H9 (cell line): Measurements from ENCODE around the gene C11orf91. TPM values are rescaled to one million over a fixed set of nuclear protein-coding genes. Genes with fewer than 3 reads are reported as not detected.

Experiments used
- DNase-seq: peaks from one replicate; pipeline ENCODE4 v3.0.0-alpha.2; 2017
- H2AFZ ChIP-seq: one replicate; pipeline ENCODE4 v1.6.1; 2013; ENCODE audit warnings: mild to moderate bottlenecking, low read length, control low read depth, moderate library complexity
- H2AK5ac ChIP-seq: 2 replicates; pipeline ENCODE4 v1.6.1; 2013; ENCODE audit warnings: low read length, control low read depth, mixed read lengths; ENCODE audit not compliant: insufficient read length
- H2BK120ac ChIP-seq: one replicate; pipeline ENCODE4 v1.6.1; 2013; ENCODE audit warnings: low read depth, mild to moderate bottlenecking, low read length, control low read depth, inconsistent platforms; ENCODE audit not compliant: poor library complexity, severe bottlenecking
- H2BK12ac ChIP-seq: 2 replicates; pipeline ENCODE4 v1.6.1; 2013; ENCODE audit warnings: low read length, control low read depth, mixed read lengths, low read depth; ENCODE audit not compliant: insufficient read length
- H2BK15ac ChIP-seq: 2 replicates; pipeline ENCODE4 v1.6.1; 2013; ENCODE audit warnings: low read depth, low read length, control low read depth
- H2BK20ac ChIP-seq: one replicate; pipeline ENCODE4 v1.6.1; 2013; ENCODE audit warnings: low read depth, mild to moderate bottlenecking, low read length, control low read depth, inconsistent platforms; ENCODE audit not compliant: poor library complexity, severe bottlenecking
- H2BK5ac ChIP-seq: 2 replicates; pipeline ENCODE4 v1.6.1; 2013; ENCODE audit warnings: low read length, control low read depth, mixed read lengths; ENCODE audit not compliant: insufficient read length
- H3K14ac ChIP-seq: 2 replicates; pipeline ENCODE4 v1.6.1; 2013; ENCODE audit warnings: low read length, control low read depth; ENCODE audit not compliant: insufficient read depth
- H3K18ac ChIP-seq: 2 replicates; pipeline ENCODE4 v1.6.1; 2013; ENCODE audit warnings: low read depth, mild to moderate bottlenecking, mixed read lengths, low read length, control low read depth; ENCODE audit not compliant: insufficient read length
- H3K23ac ChIP-seq: 2 replicates; pipeline ENCODE4 v1.6.1; 2013; ENCODE audit warnings: low read length, control low read depth, mixed read lengths, low read depth; ENCODE audit not compliant: insufficient read length
- H3K23me2 ChIP-seq: 2 replicates; pipeline ENCODE4 v1.6.1; 2013; ENCODE audit warnings: low read depth, mild to moderate bottlenecking, mixed read lengths, low read length, control low read depth; ENCODE audit not compliant: insufficient read length, poor library complexity, severe bottlenecking
- H3K27ac ChIP-seq: 2 replicates; pipeline ENCODE4 v1.5.1; 2013; ENCODE audit warnings: low read length, control low read depth, mixed read lengths, low read depth; ENCODE audit not compliant: insufficient read length
- H3K27me3 ChIP-seq: 2 replicates; pipeline ENCODE4 v1.6.1; 2013; ENCODE audit warnings: low read length, control low read depth, inconsistent platforms; ENCODE audit not compliant: insufficient read depth
- H3K4ac ChIP-seq: 2 replicates; pipeline ENCODE4 v1.6.1; 2013; ENCODE audit warnings: low read depth, mild to moderate bottlenecking, control low read depth, inconsistent platforms, low read length, moderate library complexity
- H3K4me1 ChIP-seq: 2 replicates; pipeline ENCODE4 v1.6.1; 2013; ENCODE audit warnings: low read length, control low read depth, inconsistent platforms; ENCODE audit not compliant: insufficient read depth
- H3K4me2 ChIP-seq: 2 replicates; pipeline ENCODE4 v1.6.1; 2013; ENCODE audit warnings: low read length, control low read depth, mixed read lengths; ENCODE audit not compliant: insufficient read length, insufficient read depth
- H3K56ac ChIP-seq: 2 replicates; pipeline ENCODE4 v1.6.1; 2013; ENCODE audit warnings: low read depth, mild to moderate bottlenecking, mixed read lengths, low read length, control low read depth; ENCODE audit not compliant: insufficient read length
- H3K79me1 ChIP-seq: 2 replicates; pipeline ENCODE4 v1.6.1; 2013; ENCODE audit warnings: low read depth, mild to moderate bottlenecking, moderate library complexity, low read length, control low read depth, inconsistent platforms; ENCODE audit not compliant: insufficient read depth, poor library complexity, severe bottlenecking
- H3K79me2 ChIP-seq: 2 replicates; pipeline ENCODE4 v1.6.1; 2013; ENCODE audit warnings: low read length, control low read depth, inconsistent platforms; ENCODE audit not compliant: insufficient read depth
- H3K9ac ChIP-seq: 2 replicates; pipeline ENCODE4 v1.6.1; 2013; ENCODE audit warnings: low read length, control low read depth, mixed read lengths; ENCODE audit not compliant: insufficient read length; ENCODE audit errors: extremely low read depth
- H3K9me3 ChIP-seq: one replicate; pipeline ENCODE4 v1.6.1; 2013; ENCODE audit warnings: low read depth, low read length, inconsistent platforms; ENCODE audit not compliant: control insufficient read depth
- H3T11ph ChIP-seq: one replicate; pipeline ENCODE4 v1.6.1; 2013; ENCODE audit warnings: mild to moderate bottlenecking, low read length, control low read depth, inconsistent platforms
- H4K20me1 ChIP-seq: one replicate; pipeline ENCODE4 v1.6.1; 2013; ENCODE audit not compliant: control insufficient read depth, insufficient read length, insufficient read depth
- H4K5ac ChIP-seq: 2 replicates; pipeline ENCODE4 v1.6.1; 2013; ENCODE audit warnings: low read depth, mild to moderate bottlenecking, mixed read lengths, low read length, control low read depth; ENCODE audit not compliant: insufficient read length
- H4K8ac ChIP-seq: replicated peaks from 2 replicates; pipeline ENCODE4 v1.6.1; 2013; ENCODE audit warnings: low read length, control low read depth, mixed read lengths, low read depth; ENCODE audit not compliant: insufficient read length
- H4K91ac ChIP-seq: 2 replicates; pipeline ENCODE4 v1.6.1; 2013; ENCODE audit warnings: low read depth, mild to moderate bottlenecking, moderate library complexity, mixed read lengths, low read length, control low read depth; ENCODE audit not compliant: insufficient read length
- H3K27ac Mint-ChIP-seq, 3 experiments: 2 replicates in 2 of 3; 3 replicates in 1 of 3; pipeline ENCODE4 v1.8.0; 2020 to 2021; ENCODE audit warnings: mixed read lengths in 3 of 3, mild to moderate bottlenecking in 1 of 3, moderate library complexity in 1 of 3
- H3K27me3 Mint-ChIP-seq: 2 replicates; pipeline ENCODE4 v1.8.0; 2021; ENCODE audit warnings: low read depth, mild to moderate bottlenecking, moderate library complexity, mixed read lengths
- H3K36me3 Mint-ChIP-seq, 3 experiments: 2 replicates in 2 of 3; 3 replicates in 1 of 3; pipeline ENCODE4 v1.8.0; 2020 to 2021; ENCODE audit warnings: low read depth in 3 of 3, mixed read lengths in 3 of 3; ENCODE audit not compliant: insufficient read depth in 1 of 3
- H3K4me1 Mint-ChIP-seq, 2 experiments: 2 replicates each; pipeline ENCODE4 v1.8.0; 2020; ENCODE audit warnings: mixed read lengths in 2 of 2
- H3K4me3 Mint-ChIP-seq, 2 experiments: 2 replicates in 1 of 2; 3 replicates in 1 of 2; pipeline ENCODE4 v1.8.0; 2020 to 2021; ENCODE audit warnings: mild to moderate bottlenecking in 2 of 2, mixed read lengths in 2 of 2, moderate library complexity in 1 of 2
- H3K9me3 Mint-ChIP-seq, 2 experiments: 2 replicates in 1 of 2; 3 replicates in 1 of 2; pipeline ENCODE4 v1.8.0; 2020; ENCODE audit warnings: mild to moderate bottlenecking in 2 of 2, mixed read lengths in 2 of 2, moderate library complexity in 1 of 2
- WGBS: extraction: QIAGEN DNeasy Blood & Tissue Kit; methylation state at CpG from one replicate; pipeline ENCODE4 v1.1.7; 2013; ENCODE audit warnings: missing lambda C conversion rate, low lambda C conversion rate, mixed read lengths; ENCODE audit not compliant: insufficient read length; ENCODE audit errors: extremely low coverage; 5-methylcytosine and 5-hydroxymethylcytosine counted together
- total RNA-seq: library from RNA; stranded (reverse); gene quantifications from 2 replicates; pipeline ENCODE4 v1.2.1, GENCODE V29; 2021
- TF ChIP-seq, protein P1 (sequence below): fragments of 200-600 bp; sonication (generic); conservative IDR thresholded peaks from 3 replicates; pipeline ENCODE4 v1.8.0; 2021; ENCODE audit warnings: antibody characterized with exemption, mild to moderate bottlenecking

C11orf91 gene
- total RNA-seq, 1 experiment from 2014 or later = not detected

DNA sequence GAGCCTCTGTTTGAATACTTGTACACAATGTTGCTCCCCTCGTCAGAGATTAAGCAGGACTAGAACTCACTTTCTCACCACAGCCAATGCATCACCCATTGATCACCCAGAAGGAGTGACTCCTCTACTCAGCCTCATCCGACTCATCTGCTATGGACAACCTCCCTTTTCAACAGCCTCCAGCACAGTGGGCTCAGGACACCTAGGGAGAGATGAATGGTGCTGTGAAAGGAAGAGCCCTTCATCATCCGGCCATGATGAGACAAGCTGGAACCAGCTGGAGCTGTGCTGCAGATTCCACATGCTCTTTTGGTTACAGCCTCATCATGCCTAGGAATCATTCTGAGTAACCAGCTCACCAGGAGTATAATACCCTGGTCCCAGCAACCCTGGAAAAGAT is 15.5 kb downstream of the C11orf91 start:
- no peaks in the 10 kb centered on the region for H3K27me3 ChIP-seq
- H3T11ph ChIP-seq = no peak overlapping the region
- H3K4ac ChIP-seq = no peak overlapping the region
- H4K20me1 ChIP-seq = no peaks in the 10 kb centered on the region
- no peak overlapping the region for H3K9ac ChIP-seq
- no peak overlapping the region for H2BK20ac ChIP-seq
- H3K23me2 ChIP-seq = no peaks in the 10 kb centered on the region
- H2AFZ ChIP-seq = no peak overlapping the region
- Mint-ChIP-seq H3K4me1 (peaks cover 30 to 31% of the 10 kb centered on the region in 2 experiments), H3K27me3 (no peaks in the 10 kb centered on the region), H3K36me3 (no peaks in the 10 kb centered on the region), H3K27ac (no peak overlapping the region; a peak in 2 of 7 replicates), H3K9me3 (no peaks in the 10 kb centered on the region), H3K4me3 (no peak overlapping the region)
- H4K8ac ChIP-seq = no peak overlapping the region
- H2BK120ac ChIP-seq = no peak overlapping the region
- no peak overlapping the region for H3K56ac ChIP-seq
- H2AK5ac ChIP-seq = no peak overlapping the region
- peaks cover 12% of the 10 kb centered on the region; the same call in 1 of the 2 replicates for H3K4me1 ChIP-seq
- no peak overlapping the region for H2BK12ac ChIP-seq
- no peak overlapping the region for H4K91ac ChIP-seq
- TF ChIP-seq, protein P1, sequence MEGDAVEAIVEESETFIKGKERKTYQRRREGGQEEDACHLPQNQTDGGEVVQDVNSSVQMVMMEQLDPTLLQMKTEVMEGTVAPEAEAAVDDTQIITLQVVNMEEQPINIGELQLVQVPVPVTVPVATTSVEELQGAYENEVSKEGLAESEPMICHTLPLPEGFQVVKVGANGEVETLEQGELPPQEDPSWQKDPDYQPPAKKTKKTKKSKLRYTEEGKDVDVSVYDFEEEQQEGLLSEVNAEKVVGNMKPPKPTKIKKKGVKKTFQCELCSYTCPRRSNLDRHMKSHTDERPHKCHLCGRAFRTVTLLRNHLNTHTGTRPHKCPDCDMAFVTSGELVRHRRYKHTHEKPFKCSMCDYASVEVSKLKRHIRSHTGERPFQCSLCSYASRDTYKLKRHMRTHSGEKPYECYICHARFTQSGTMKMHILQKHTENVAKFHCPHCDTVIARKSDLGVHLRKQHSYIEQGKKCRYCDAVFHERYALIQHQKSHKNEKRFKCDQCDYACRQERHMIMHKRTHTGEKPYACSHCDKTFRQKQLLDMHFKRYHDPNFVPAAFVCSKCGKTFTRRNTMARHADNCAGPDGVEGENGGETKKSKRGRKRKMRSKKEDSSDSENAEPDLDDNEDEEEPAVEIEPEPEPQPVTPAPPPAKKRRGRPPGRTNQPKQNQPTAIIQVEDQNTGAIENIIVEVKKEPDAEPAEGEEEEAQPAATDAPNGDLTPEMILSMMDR = no peak
- no peak overlapping the region for H3K23ac ChIP-seq
- H3K27ac ChIP-seq = no peak overlapping the region
- no peak overlapping the region for H3K4me2 ChIP-seq
- no CpG with 5 or more reads among the region's 3 CpGs for WGBS
- no peaks in the 10 kb centered on the region for H3K79me1 ChIP-seq
- no peak overlapping the region for H2BK15ac ChIP-seq
- no peak overlapping the region for H3K14ac ChIP-seq
- no peak overlapping the region for H2BK5ac ChIP-seq
- H4K5ac ChIP-seq = no peak overlapping the region
- DNase-seq = no peak
- no peak overlapping the region for H3K18ac ChIP-seq
- H3K9me3 ChIP-seq = no peaks in the 10 kb centered on the region
- H3K79me2 ChIP-seq = no peaks in the 10 kb centered on the region
